NCI-H1930 (cell line): ENCODE results near the gene TNFRSF13B.

Experiments used
- DNase-seq, 2 experiments: peaks; one replicate each; lab custom pipeline; 2025; lab: John Stamatoyannopoulos, UW

TNFRSF13B gene

DNA sequence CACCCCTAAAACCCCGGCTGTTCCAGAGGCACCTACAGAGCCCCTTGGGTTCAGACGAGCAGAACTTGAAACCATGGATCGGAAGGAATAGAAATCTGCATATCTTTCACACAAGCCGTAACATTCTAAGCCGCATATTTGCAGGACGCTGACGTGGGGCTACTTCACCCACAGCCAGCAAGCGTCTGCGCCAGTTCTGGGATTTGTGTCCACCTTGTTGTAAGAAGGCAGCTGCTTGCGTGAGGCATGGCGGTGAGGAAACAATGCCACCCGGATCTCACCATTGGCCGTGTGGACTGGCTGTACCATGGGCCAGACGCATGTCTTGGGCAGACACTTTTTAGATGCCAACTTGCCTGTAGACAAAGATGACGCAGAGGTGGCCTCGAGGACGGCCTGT, 34.5 kb downstream of the TNFRSF13B start:
- no peak for DNase-seq

DNA sequence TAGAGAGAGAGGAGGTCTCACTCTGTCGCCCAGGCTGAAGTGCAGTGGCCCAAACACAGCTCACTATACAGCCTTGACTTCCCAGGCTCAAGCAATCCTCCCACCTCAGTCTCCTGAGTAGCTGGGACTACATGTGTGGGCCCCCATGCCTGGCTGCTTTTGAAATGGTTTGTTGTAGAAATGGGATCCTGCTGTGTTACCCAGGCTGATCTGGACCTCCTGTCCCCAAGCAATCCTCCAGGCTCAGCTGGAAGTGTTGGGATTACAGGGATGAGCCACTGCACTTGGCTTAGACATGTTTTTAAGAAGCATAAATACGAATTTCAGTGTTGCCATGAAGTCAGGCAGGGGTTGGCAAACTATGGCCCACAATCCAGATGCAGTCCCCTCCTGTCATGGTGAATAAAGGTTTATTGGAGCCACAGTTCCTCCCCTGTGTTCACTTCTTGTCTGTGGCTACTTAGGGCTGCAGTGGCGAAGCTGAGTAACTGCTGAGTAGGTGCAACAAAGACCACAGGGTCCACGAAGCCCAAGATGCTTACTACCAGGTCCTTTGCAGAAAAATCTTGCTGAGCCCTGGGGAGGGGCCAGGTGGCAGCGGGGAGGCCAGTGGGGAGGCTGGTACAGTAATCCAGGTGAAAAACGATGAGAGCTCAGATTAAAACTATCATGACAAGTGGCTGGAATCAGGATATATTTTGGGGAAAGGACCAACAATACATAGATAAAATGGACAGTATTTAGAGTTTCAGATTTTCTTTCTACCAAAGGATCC, 35.2 kb downstream of the TNFRSF13B start:
- DNase-seq: no peak

DNA sequence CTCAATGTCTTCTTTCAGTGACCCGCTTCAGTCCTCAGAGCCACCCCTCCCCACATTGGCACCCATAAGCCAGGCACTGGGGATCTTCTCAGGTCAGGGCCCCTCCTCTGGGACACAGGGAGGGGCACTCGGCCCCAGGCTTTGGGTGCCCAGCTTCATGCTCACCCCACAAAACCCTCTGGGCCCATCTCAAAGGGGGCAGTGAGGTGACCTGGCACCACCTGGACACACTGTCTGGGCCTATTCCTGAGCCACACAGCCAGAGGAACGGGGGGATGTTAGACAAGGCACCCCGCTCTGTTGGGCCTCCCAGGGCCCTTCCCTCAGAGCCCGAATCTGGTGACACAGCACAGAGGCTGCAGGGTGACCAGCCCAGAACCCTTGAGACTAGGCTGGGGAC, 36.1 kb downstream of the TNFRSF13B start:
- no peak for DNase-seq

- no peak for DNase-seq
These were observed 36.7 kb downstream of the TNFRSF13B start for GRCh38 chr17:16935241-16935663.

- no peak for DNase-seq
These were observed 37.1 kb downstream of the TNFRSF13B start for GRCh38 chr17:16934836-16935235.

- DNase-seq: no peak
These were observed 37.7 kb downstream of the TNFRSF13B start for GRCh38 chr17:16934133-16934795.

DNA sequence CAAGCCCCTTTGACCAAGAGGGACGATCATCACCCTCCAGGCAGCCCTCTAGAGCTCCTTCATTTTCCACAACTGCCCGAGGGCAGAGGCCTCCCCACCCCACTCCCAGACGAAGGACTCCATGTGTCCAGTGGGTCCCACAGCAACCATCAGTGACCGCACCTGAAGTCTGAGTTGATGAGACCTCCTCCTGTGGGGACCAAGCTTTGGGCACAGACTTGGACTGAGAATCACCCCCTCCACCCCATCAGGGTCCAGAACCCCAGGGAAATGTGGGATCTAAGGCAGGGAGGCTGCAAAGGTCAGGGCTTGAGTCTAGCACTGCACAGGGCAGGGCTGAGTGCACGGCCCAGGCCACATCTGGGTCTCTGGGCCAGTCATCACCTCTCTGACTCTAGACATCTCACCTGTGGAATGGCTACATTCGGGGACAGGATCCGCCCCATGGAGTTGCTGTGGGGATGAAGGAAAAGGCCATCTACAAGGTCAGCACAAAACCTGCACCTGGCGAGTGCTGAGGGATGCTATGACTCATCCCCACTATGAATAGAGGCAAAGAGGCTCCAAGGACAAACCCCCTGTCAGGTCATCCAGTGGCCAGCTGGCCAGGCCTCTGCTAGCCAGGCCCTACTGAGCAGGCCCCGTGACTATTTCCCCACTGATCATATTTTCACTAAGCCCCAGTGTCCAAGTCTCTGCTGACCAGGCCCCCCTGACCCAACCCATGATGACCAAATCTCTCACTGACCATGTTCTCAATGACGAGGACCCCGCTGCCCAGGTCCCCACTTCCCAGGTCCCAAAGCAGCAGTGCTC, 38.4 kb downstream of the TNFRSF13B start:
- no peak for DNase-seq

GRCh38 chr17:16932611-16933010, 39.3 kb downstream of the TNFRSF13B start:
- no peak for DNase-seq

DNA sequence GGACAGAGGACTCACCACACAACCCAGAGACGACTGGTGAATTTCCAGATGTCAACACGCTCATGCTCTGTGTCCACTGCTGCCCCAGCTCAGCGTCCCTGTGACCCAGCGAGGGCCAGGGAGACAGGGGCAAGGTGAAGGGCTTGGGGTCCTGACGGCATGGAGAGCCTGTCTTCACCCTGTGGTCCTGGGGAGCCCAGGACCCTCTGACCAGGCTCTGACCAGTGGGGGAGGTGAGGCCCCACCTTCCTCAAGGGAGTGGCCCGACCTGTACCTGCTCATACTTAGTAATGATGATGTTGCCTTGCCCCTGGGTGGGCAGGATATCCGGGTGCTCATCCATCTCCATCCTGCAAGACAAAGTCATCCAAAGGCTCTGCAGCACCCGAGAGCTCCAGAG, 39.8 kb downstream of the TNFRSF13B start:
- no peak for DNase-seq

GRCh38 chr17:16931318-16932060, 40.4 kb downstream of the TNFRSF13B start:
- no peak for DNase-seq

DNA sequence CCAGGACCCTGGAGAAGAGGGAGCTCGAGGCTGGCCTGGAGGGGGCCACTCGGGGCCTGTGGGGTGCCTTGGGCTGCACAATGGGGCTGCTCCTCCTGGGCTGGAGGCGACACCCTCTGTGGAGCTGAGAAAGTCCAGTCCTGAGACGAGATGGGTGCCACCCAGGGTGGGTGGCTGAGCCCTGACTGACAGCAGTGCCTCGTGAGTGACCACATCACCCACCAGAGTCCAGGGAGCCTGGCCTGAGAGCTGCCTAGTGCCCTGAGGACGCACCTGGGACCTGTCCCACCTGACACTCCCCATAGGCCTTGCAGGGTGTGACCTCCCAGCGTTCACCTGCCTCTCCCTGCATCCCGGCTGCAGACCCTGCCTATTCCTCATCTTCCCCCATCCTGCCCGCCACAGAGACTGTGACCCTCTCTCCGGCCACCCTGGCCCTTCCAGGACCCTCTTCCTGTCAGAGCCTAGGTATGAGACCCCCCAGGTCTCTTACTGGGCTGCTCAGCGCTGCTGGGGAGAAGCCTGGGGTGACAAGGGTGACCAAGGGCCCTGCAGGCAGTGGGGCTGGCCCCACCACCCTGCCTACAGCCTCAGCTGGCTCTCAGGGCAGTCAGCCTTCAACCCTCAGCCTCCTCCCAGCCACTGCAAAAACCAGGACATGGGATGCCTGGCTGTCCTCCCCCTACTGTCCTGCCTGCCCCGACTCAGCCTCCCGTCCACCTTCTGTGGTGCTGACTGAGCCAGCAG, 41.2 kb downstream of the TNFRSF13B start:
- DNase-seq: no peak

- no peak for DNase-seq
These were observed 42.0 kb downstream of the TNFRSF13B start for GRCh38 chr17:16929757-16930520.

- DNase-seq: no peak
These were observed 42.8 kb downstream of the TNFRSF13B start for GRCh38 chr17:16929035-16929680.

- no peak for DNase-seq
These were observed 43.4 kb downstream of the TNFRSF13B start for GRCh38 chr17:16928406-16929034.

GRCh38 chr17:16927641-16928321, 44.1 kb downstream of the TNFRSF13B start:
- DNase-seq: no peak

DNA sequence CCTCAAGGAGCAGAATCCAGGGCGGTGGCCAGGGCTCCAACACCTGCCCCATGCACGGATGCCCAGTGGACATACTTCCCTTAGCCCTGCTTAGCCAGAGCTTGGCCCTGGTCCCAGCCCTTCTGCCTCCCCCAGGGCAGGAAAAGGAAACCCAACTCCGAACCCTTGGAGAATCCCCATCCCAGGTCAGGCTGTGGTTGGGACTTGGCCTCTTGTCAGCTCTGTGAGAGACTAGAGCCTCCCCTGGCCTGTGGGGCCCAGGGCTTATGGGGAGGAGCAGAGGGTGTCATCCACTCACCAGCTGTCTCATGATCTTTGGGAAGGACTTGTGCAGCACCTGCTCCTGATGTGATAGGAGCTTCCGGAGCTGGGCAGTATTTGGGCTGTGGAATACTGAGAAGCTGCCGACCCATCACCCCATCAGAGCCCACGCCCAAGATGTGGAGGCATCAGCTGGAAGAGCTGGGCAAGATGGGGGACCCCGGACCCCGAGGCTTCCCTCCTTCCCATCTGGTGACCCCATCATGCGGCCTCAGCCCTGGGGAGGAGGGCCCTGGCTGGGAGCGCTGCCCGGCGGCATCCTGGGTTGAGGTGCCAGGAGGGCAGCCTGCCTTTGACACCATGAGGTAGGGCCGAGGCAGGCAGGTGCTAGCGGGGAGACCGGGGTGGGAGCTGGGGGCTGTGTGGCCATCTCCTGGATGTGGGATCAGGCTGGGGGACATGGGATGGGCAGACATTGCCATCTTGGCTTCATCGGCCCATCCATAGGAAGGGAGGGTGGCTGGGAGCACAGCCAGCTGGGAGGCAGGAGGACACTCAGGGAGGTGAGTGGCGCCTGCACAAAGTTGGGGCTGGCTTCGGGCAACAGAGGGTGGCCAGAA, 45.1 kb downstream of the TNFRSF13B start:
- no peak for DNase-seq

DNA sequence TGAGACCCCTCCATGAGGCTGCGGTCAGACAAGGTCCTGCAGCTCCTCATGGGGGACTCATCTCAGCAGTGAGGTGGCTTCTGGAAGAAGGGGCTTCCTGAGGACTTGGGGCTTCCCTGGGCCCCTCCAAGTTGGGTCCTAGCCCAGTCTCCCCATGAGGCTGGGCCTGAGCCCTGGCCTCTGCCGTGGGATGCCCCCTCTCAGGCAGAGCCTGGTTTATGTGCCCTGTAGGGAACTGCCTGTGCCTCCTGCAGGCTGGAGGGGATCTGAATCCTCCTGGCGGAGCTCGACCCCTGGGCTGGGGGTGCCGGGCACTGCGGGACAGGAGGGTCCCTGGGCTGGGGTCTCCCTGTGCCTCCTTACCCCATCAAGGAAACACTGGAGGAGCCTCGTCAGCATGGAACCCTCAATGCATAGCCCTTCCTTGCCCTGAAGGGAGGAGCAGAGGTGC, 45.8 kb downstream of the TNFRSF13B start:
- no peak for DNase-seq
